Mucosa of rectum (tissue), 2 donors: ENCODE results near the gene FOXK1.
A peak's percentile ranks its signal among the peaks of the same experiment; 100 is the strongest.
"Not testable (repeated sequence)": the region's sequence is repeated elsewhere in the genome, so short reads cannot be mapped to it uniquely, and the experiment has no call there.

Experiments used
- H3K27ac ChIP-seq, 2 donors: one replicate each; pipeline ENCODE4 v1.7.0; 2013; ENCODE audit warnings: inconsistent platforms in 2 of 2, low read depth in 2 of 2, low read length in 2 of 2
- H3K27me3 ChIP-seq, 2 donors: one replicate each; pipeline ENCODE4 v1.7.0; 2013; ENCODE audit warnings: low read length in 2 of 2; ENCODE audit not compliant: control insufficient read depth in 2 of 2, insufficient read depth in 2 of 2
- H3K36me3 ChIP-seq, 2 donors: one replicate each; pipeline ENCODE4 v1.7.0; 2013; ENCODE audit warnings: low read length in 2 of 2; ENCODE audit not compliant: control insufficient read depth in 2 of 2, insufficient read depth in 2 of 2
- H3K4me1 ChIP-seq, 2 donors: one replicate each; pipeline ENCODE4 v1.7.0; 2013; ENCODE audit warnings: low read length in 2 of 2, mild to moderate bottlenecking in 1 of 2; ENCODE audit not compliant: control insufficient read depth in 2 of 2, insufficient read depth in 2 of 2
- H3K4me3 ChIP-seq, 2 donors: one replicate each; pipeline ENCODE4 v1.7.0; 2013; ENCODE audit warnings: low read length in 2 of 2
- H3K9ac ChIP-seq, 2 donors: one replicate each; pipeline ENCODE4 v1.7.0; 2013; ENCODE audit warnings: low read length in 2 of 2, low read depth in 1 of 2, mild to moderate bottlenecking in 1 of 2
- H3K9me3 ChIP-seq, 2 donors: one replicate each; pipeline ENCODE4 v1.7.0; 2013; ENCODE audit warnings: low read length in 2 of 2; ENCODE audit not compliant: control insufficient read depth in 2 of 2
- donor health status: healthy.
- donor health status: Normal muscosa, but diverticular disease.

FOXK1 gene

GRCh38 chr7:4681886-4682620 is at the start of gene FOXK1:
Gene FOXK1 (plus strand): TSS chr7:4682295. CDS start chr7:4682309, 14 bp downstream.
- peak within 1 kb of the TSS; percentile 92 to 93 for H3K27ac ChIP-seq

DNA sequence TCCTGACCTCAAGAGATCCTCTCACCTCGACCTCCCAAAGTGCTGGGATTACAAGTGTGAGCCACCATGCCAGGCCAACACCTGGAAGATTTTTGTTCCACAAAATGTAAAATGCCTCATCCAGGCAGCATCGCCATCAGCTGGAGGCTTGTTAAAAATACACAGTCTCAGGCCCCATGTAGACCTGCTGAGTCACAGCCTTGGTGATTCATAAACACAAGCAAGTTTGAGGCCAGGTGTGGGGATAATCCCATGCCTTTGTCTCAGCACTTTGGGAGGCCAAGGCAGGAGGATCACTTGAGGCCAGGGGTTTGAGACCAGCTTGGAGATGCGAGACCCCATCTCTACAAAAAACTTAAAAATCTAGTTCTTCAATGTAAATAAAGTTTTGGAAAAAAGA is 49.1 kb upstream of the FOXK1 start:
- Histone ChIP-seq H3K27me3 (no peaks in the 10 kb centered on the region), H3K36me3 (no peaks in the 10 kb centered on the region), H3K9me3 (no peaks in the 10 kb centered on the region), H3K27ac (no peak overlapping the region), H3K4me3 (no peak overlapping the region), H3K9ac (no peak overlapping the region), H3K4me1 (peaks cover 0 to 6% of the 10 kb centered on the region in 2 donors)

More at GRCh38 chr7:4681886-4682620, at the start of gene FOXK1:
- peaks cover 14 to 20% of the 10 kb centered on the region in 2 donors for H3K4me1 ChIP-seq
- H3K9ac ChIP-seq: peak within 1 kb of the TSS; percentile 88 to 90
- H3K9me3 ChIP-seq: no peaks in the 10 kb centered on the region
- no peaks in the 10 kb centered on the region for H3K27me3 ChIP-seq
- H3K36me3 ChIP-seq: peaks cover 0 to 6% of the 10 kb centered on the region in 2 donors
- H3K4me3 ChIP-seq: peak within 1 kb of the TSS; percentile 72 to 86

- Histone ChIP-seq H3K4me3 (no peak overlapping the region), H3K4me1 (peaks cover 0 to 6% of the 10 kb centered on the region in 2 donors), H3K27me3 (no peaks in the 10 kb centered on the region), H3K36me3 (no peaks in the 10 kb centered on the region), H3K9me3 (no peaks in the 10 kb centered on the region), H3K27ac (no peak overlapping the region), H3K9ac (no peak overlapping the region)
These were observed 47.9 kb upstream of the FOXK1 start for GRCh38 chr7:4634166-4634565.

DNA sequence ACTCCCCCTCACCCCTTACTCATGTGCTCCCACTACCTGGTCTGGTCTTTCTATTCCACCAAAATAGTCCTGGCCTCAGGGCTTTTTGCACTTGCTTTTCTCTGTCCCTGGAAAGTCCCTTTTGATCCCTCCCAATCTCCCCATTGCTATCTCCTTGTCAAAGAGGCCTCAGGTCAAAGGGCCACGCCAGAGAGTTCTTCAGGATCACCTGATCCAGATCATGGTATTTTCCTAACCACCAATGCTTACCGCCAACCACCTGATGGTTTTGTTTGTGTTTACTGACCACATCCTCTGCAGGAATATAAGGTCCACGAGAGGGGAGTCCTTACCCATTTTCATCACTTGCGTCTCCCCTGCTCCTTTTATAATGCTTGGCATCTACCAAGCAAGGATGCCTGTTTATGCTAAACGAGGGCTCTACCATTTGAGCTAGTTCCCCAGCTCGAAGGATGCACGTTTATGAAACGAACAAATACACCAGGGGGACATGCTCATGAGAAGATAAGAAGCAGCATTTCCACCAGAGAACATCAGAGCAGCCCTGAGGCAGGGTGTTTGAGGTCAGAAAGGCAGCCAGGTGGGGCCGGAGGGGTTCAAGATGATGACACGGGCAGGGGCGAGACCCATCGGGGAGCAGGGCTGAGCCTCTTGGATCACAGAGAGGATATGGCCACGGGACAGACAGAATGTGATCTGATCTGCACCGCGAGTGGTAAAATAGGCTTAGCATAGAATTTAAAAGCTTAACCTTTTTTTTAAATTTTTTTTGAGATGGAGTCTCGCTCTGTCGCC is 43.1 kb upstream of the FOXK1 start:
- no peak overlapping the region for H3K9ac ChIP-seq
- H3K4me3 ChIP-seq: no peak overlapping the region
- no peak overlapping the region for H3K27ac ChIP-seq

GRCh38 chr7:4641091-4641666 is 40.9 kb upstream of the FOXK1 start:
- Histone ChIP-seq H3K36me3 (no peaks in the 10 kb centered on the region), H3K4me1 (peaks cover 7 to 8% of the 10 kb centered on the region in 2 donors), H3K27me3 (no peaks in the 10 kb centered on the region), H3K9ac (peak overlapping the region; percentile 60 to 63), H3K4me3 (peak overlapping the region; percentile 79 to 81), H3K27ac (peak overlapping the region; percentile 85 to 87), H3K9me3 (no peaks in the 10 kb centered on the region)

More for the DNA sequence above, 43.1 kb upstream of the FOXK1 start:
- no peaks in the 10 kb centered on the region for H3K27me3 ChIP-seq
- H3K9me3 ChIP-seq: no peaks in the 10 kb centered on the region
- peaks cover 7 to 8% of the 10 kb centered on the region in 2 donors for H3K4me1 ChIP-seq
- no peaks in the 10 kb centered on the region for H3K36me3 ChIP-seq

DNA sequence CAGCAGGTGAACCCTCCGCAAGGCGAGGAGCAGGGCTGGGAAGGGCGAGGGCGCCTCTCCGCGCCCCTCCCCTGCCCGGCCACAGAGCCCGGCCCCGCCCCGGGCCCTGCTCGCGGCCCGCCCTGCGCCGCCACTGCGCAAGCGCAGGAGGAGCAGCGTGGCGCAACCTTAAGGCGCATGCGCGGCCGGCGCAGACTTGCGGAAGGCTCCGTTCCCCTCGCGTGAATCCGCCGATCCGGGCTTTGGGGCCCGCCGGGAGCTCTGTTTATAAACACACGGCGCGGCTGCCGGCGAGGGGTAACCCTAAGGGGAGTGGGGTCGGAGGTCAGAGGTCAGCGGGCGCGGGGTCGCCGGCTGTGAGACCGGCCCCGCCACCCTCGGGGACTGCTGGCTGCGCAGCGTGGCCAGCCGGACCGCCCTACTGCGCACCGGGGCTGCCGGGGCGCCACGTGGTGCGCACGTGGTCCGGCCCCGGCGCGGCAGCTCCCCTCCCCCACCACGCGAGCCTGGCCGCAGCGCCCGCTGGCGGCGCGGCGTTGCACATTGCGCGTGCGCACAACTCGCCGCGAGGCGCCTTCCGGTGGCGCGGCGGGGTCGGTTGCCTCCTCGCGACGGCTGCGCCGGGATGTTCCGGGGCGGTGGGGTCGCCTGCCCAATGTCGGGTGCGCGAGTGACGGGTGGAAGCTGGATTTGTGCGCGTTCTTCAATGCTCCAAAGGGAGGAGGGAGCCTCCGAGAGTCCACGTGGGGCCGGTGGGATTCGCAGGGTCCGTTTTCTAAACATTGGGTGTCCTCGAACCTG is 40.2 kb upstream of the FOXK1 start:
- no peaks in the 10 kb centered on the region for H3K36me3 ChIP-seq
- peak overlapping the region; percentile 79 to 81 for H3K4me3 ChIP-seq
- H3K4me1 ChIP-seq: peaks cover 7 to 8% of the 10 kb centered on the region in 2 donors
- peak overlapping the region; percentile 81 to 84 for H3K9ac ChIP-seq
- no peaks in the 10 kb centered on the region for H3K9me3 ChIP-seq
- H3K27ac ChIP-seq: peak overlapping the region; percentile 85 to 87
- H3K27me3 ChIP-seq: no peaks in the 10 kb centered on the region

DNA sequence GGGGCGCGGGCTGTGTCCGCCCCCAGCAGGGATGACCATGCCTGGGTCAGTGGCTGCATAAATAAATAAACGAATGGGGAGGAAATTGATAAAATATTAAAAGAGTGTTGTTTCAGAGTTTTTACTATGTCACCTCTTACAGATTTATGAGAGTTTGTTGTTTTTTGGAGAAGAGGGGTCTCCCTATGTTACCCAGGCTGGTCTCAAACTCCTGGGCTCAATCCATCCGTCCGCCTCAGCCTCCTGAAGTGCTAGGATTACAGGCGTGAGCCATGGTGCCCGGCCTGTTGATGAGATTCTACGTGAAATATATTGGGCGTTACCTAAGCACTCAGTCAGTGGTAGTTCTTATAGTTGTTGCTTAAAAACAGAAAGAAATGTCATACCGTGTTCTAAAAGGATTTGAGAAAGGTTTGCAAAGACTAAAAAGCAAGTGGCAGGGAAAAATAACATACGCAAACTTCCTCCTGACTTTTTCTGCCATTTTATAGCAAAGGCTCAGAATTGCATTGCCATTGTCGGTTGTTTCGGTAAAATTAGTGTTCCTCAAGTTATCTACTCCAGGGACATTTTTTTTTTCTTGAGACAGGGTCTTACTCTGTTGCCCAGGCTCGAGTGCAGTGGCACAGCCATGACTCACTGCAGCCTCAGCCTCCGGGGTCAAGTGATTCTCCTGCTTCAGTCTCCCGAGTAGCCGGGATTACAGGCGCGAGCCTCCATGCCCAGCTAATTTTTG is 39.5 kb upstream of the FOXK1 start:
- no peaks in the 10 kb centered on the region for H3K9me3 ChIP-seq
- no peaks in the 10 kb centered on the region for H3K27me3 ChIP-seq
- peaks cover 7 to 8% of the 10 kb centered on the region in 2 donors for H3K4me1 ChIP-seq
- H3K27ac ChIP-seq: peak overlapping the region; percentile 85 to 87
- peak overlapping the region; percentile 81 to 84 for H3K9ac ChIP-seq
- no peaks in the 10 kb centered on the region for H3K36me3 ChIP-seq
- H3K4me3 ChIP-seq: peak overlapping the region; percentile 79 to 81

DNA sequence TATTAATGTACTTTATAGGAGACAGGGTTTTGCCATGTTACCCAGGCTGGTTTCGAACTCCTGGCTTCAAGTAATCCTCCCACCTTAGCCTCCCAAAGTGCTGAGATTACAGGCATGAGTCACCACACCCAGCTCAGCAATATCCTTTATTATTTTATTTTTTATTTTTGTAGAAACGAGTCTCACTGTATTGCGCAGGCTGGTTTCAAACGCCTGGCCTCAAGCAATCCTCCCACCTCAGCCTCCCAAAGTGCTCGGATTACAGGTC is 39.0 kb upstream of the FOXK1 start:
- H3K4me3 ChIP-seq: not testable (repeated sequence)

DNA sequence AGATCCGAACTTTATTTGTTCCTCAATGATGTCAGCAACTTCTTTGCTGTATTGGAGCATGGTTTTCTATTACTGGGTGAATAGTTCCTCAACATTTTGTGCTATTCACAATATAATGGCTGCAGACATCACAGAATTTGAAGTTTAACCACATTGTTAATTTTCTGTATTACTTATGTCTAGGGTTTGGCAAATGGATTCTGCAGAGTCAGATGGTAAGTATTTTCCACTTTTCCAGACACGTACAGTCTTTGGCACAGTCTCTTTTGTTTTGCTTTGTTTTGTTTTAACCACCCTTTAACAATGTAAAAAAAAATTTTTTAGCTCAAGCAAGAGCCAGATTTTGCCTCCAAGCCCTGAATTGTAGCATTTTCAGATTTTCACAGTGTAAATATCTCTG is 36.8 kb upstream of the FOXK1 start:
- H3K27me3 ChIP-seq: no peaks in the 10 kb centered on the region
- no peak overlapping the region for H3K9ac ChIP-seq
- no peaks in the 10 kb centered on the region for H3K36me3 ChIP-seq
- H3K9me3 ChIP-seq: no peaks in the 10 kb centered on the region
- peaks cover 7 to 8% of the 10 kb centered on the region in 2 donors for H3K4me1 ChIP-seq
- H3K4me3 ChIP-seq: no peak overlapping the region
- H3K27ac ChIP-seq: no peak overlapping the region

More for the DNA sequence above, 39.0 kb upstream of the FOXK1 start:
- H3K9ac ChIP-seq, H3K4me1 ChIP-seq, H3K36me3 ChIP-seq, H3K9me3 ChIP-seq, H3K27ac ChIP-seq, H3K27me3 ChIP-seq: not testable (repeated sequence)
